Caki2 (cell line): ENCODE measurements around the gene CLNK. TPM values are rescaled to one million over a fixed set of nuclear protein-coding genes. Genes with fewer than 3 reads are reported as not detected.

ENCODE experiments used
- DNase-seq: peaks from one replicate; pipeline ENCODE4 v3.0.0-alpha.2; 2015; ENCODE audit warnings: low read depth
- in situ Hi-C: cut with HindIII; loops from 2 replicates; pipeline ENCODE4 v1.10.0; 2016; ENCODE audit warnings: low sequenced_read_pairs, low pct_unique_long_range_greater_than_20kb, mixed read lengths
- total RNA-seq: library from RNA; depleted of rRNA; stranded (reverse); fragments of >200 nt; shearing (Covaris generic); gene quantifications from 2 replicates; pipeline ENCODE4 v1.2.3, GENCODE V29; 2014; ENCODE audit warnings: low replicate concordance; rRNA removed

Gene CLNK, protein sequence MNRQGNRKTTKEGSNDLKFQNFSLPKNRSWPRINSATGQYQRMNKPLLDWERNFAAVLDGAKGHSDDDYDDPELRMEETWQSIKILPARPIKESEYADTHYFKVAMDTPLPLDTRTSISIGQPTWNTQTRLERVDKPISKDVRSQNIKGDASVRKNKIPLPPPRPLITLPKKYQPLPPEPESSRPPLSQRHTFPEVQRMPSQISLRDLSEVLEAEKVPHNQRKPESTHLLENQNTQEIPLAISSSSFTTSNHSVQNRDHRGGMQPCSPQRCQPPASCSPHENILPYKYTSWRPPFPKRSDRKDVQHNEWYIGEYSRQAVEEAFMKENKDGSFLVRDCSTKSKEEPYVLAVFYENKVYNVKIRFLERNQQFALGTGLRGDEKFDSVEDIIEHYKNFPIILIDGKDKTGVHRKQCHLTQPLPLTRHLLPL
- total RNA-seq, result not detected in 2 replicates

DNA sequence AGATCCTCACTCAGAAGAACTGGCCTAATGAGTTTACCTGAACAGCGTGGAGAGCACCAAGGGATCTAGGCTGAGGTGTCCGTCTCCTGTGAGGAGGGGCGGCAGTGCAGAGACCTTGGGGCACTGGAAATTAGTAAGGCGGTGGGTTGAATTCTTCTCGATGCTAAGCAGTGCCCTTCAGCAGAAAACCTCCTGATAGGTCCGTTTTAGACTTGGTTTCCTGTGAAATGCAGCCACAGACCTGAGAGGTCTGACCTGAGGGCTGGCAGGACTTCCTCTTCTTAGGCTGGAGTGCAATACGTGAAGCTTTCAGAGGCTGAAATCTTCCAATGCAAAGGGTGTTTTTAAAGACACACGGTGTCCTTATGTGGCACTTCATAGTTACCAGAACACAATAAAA, at the start of gene CLNK:
Gene CLNK, minus strand, starts transcription at position 138 of the 400 bp plus-strand sequence. CDS start 16,899 bp downstream, outside the sequence.
- no peak for DNase-seq
- in situ Hi-C loops, result no loop called here

DNA sequence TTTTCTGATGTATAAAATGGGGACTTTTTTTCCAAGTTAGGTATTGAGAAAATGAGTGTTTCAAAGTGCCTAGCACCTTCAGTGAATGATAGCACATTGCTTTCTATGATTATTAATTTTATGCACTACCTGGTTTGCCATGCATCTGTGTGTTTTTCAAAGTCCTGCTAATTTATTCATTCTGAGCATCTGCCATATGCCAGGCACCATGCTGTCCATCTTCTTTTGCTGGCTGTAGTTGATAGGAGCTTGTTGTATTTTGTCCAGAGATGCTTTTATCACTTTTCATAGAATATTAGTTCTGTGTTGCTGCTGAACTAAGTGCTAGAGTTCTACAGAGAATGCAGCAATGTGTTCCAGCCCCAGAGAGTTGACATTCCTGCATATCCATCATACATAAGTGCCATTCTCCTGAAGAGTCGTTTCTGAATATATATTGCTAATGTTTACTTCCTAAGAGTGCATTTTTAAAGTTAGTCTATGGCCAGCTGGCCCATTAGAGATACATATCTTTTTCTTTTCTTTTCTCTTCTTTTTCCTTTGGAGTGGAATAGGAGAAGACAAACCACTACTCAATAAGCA, 49.0 kb upstream of the CLNK start:
- DNase-seq, result no peak
- in situ Hi-C loops, result no loop called here

DNA sequence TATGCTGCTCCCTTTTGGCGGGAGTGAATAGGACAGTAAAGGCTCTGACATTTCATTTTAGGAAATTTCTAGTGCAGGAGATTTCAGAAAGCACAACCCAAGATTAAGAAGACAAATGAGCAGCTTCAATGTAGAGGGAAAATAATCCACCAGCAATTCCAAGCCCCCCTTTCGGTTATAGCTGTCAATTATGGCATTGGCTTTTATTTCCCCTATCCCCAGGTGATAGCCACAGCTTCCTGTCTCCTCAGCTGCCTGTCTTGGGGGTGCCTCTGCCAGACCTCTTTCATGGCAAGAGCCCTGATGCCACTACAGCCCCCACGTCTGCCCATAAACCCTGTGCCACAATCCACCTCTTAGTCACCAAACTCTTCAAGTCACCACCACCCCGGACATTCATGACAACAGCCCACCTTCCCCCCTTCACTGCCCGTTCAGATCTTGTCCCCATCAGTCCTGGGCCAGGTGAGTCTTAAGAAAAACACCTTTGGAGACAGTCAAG, 48.4 kb upstream of the CLNK start:
- in situ Hi-C loops, result no loop called here
- no peak for DNase-seq

DNA sequence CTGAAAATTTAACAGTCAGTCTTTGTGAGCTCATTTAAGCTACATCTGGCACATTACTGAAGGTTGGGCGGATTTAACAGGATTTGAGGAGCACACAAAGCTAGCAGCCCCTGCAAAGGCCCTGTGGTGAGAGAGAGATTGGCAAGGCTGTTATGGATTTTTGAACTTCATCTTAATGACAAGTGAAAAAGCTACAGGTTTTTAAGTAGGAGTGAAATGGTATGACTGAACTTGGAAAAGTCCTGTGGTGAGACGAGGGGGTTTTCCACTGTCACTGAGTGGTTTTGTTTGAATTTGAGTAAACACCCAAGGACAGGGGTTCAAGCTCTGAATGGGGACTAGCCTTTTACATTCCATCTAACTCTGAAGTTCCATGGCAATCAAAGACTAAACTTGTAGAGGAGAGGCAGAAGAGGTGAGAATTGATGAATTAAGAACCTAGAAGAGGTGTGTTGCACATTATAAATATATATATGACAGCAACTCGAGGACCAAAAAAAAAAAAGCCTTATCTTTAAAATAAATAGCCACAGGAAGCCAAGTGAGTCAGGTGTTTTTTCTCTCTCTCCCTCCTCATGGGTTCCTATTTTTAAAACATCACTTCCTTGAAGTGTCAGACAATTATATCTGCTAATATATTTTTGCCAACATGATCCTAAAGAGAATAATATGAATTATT, 47.8 kb upstream of the CLNK start:
- in situ Hi-C loops, result no loop called here
- DNase-seq, result no peak

DNA sequence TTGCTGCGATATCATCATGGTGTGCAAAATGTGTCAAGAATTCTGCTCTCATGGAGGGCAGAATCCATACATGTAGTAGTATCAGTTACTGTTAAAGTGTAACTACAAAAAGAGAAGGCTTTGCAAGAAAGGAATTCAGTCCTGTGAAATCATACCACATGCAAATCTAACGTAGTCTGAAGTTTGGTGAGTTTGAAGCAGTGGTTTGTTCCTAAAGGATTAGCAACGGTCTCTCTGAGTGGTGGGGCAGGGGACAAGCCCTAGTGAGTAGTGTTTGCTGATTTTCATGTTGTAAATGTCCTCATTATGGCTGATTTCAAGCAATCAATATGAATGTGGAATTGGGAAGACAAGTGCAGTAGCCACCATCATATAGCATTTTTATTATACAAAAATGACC, 47.1 kb upstream of the CLNK start:
- DNase-seq, result no peak
- in situ Hi-C loops, result no loop called here

DNA sequence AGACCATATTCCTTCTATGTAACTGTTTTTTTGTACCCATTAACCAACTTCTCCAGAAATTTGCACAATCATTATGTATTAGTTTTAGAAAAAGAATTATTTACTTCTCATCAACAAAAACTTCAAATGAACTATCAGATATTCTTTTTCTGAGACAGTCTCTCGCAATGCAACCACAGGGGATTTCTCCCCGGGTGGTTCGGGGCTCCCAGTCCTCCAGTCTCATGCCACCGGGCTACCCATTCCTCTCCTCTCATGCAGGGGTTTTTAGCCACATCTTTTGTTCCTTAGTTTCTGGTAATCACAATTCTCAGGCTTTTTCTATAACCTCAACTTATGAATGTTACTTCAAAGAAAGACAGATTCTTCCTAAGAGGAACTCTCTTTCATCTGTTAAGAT, 46.6 kb upstream of the CLNK start:
- in situ Hi-C loops, result no loop called here

DNA sequence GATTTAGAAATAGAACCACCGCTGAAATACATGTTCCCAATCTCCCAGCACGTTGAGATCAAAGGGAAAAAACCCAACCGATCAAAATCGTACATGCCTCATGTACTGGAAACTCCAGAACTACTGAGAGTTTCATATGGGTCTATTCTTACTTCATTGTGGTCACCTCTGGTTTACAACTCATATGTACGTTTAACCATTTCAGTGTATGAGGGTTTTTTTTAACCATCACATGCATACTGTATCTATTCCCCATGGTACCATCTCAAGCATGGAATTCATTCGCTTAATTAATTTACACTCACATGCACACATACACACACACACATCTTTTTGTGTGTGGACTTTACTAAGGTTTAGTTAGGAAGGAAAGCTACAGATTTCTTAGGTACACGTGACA, 46.0 kb upstream of the CLNK start:
- in situ Hi-C loops, result no loop called here

More for the DNA sequence above, 46.6 kb upstream of the CLNK start:
- DNase-seq, result no peak

DNA sequence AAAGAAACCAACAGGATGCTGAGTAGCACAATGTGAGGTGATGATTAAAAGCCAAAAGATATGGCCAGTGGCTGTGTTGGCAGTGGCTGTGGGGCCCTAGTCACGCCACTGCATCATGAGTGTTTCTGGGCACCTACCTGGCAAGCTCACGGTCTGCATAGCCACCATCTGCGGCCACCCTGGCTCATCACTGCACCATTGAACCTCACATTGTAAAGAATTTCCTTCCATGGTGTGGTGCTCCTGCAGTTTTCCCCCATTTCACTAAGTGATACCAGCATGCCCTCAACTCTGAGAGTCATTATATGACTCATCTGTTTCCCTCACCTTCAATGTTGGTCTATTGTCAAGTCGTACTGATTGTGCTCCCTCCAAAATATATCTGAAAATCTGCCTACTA, 45.5 kb upstream of the CLNK start:
- in situ Hi-C loops, result no loop called here
- DNase-seq, result no peak

More for the DNA sequence above, 46.0 kb upstream of the CLNK start:
- no peak for DNase-seq

DNA sequence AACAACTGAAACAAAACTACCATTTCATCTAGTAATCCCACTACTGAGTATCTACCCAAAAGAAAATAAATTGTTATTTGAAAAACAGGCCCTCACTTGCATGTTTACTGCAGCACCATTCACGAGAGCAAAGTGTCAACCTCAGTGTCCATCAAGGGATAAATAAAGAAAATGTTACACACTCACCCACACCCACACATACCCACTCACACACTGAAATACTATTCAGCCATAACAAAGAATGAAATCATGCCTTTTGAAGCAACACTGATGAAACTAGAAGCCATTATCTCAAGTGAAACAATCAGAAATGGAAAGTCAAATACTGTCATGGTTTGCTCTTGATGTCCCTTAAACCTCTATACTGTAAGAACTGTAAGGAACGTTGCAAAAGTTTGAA, 44.8 kb upstream of the CLNK start:
- in situ Hi-C loops, result no loop called here
- no peak for DNase-seq

DNA sequence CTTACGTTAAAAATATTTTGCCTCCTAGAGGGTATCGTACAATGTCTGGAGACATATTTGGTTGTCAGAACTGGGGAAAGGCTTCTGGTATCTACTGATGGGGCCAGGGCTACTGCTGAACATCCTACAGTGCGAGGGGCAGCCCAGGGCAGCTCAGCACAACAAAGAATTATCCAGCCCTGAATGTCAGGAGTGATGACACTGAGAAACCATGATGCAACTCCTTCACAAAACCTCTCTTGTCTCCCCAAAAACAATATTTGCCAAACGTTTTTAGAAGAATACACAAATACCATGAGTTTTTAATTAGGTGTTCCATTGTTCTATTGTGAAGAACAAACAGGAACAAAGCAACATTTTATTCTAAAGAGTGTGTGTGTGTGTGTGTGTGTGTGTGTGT, 43.4 kb upstream of the CLNK start:
- no peak for DNase-seq
- in situ Hi-C loops, result no loop called here

DNA sequence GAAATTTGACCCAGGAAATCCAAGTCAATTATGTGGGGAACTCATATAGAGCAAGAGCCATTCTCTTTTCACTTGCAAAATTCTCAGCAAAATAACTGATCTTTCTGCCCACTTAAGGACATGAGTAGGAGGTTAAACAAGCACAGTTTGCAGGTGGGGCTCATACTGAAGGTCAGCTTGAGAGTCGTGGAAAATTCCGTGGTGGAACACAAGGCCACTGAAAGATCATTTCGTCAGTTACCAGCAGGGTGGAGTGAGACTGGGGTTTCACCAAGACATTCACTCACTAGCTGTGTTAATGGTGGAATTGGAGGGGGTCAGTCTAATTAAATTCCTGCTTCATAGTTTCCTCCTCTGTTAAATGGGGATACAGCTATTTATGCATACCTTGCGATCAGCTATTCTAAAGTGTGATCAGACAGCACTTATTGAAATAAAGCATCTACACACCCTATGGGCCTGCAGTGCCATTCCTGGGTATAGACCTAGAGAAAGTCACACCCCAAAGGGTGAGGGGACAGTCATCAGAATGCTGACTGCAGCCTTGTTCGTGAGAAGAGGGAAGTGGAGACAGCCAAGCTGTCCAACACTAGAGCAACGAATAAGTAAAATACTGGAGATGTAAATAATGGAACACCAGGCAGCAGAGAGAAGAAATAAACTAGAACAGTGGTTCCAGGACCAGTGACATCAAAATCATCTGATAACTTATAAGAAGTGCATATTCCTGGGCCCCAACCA, 42.7 kb upstream of the CLNK start:
- no peak for DNase-seq
- in situ Hi-C loops, result no loop called here

DNA sequence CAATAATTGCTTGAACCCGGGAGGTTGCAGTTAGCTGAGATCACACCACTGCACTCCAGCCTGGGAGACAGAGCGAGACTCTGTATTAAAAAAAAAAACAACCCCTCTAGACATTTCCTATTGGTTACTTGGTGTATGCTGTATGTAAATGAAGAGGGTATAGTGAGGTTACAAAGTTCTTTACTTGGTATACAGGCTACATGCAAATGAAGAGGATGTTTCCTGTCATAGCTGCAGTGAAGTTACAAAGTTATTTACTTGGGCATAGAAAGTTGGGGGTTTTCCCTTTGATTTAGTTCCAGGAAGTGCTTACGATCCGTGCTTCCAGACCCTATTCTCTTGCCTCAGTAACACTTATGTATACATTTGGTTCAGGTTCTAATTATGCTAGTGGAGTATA, 38.4 kb upstream of the CLNK start:
- DNase-seq, result no peak
- in situ Hi-C loops, result no loop called here

DNA sequence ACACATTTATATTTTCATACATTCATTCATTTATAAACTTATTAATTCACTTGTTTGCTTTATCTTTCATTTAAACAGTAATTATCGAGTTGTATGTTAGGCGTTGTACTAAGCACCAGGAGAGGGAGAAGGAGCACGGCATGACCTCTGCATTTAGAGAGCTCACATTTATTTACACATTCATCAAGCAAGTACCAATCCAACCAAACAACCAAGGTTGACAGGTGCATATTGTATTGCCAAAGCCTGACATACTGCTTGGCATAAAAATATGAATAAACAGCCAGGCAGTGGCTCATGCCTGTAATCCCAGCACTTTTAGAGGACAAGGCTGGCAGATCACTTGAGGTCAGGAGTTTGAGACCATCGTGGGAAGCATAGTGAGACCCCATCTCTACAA, 37.0 kb upstream of the CLNK start:
- in situ Hi-C loops, result no loop called here
- no peak for DNase-seq

DNA sequence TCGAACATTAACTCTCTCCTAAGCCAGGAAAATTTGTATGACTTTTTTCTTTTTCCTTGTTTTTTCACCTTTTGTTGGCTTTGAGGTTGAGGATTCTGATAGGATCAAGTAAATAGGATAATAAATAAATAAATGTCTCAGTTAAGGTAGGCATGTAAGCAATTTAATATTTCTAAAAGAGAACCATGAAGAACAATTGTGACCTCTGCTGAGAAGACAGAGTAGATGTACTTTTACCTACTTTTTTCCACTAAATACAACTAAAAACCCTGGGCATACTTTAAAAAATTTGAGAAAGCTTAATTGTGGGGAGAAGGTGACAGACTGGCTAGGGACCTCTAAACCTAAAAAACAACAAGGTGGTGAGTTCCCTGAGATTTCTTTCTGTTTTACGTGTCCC, 31.6 kb upstream of the CLNK start:
- in situ Hi-C loops, result no loop called here
- no peak for DNase-seq

DNA sequence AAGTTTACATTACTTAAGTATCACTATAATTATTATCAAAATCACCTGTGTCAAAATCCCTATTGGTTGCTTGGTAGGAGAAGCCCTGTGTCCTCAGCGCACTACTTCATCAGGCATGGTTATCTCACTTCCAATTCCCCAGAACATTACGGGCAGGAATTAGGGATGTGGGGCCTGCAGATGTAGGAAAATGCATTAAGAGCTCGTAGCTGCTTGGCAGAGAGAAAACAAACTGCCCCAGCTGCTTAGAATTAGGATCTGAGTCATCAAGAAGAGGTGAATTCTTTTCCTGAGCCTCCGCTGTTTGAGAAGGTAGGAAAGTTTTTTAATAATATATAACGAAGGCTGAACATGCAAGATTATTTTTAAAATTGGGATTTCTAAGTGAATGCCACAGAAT, 31.1 kb upstream of the CLNK start:
- DNase-seq, result no peak
- in situ Hi-C loops, result no loop called here

DNA sequence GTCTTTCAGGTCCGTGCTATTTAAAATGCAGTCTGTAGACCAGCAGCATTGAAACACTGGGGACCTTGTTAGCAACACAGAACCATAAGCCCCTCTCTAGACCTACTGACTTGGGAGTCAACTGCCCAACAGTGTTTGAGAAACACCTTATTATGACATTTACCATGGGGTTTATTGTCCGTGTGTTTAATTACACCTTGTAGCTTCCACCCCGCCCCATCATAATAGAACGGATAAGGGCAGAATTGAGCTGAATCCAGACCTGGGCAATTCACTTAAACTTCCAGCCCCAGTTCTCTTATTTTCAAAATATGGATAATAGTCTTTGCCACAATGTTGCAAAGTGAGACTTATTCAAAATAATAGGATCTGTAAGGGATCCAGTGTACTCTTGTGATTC, 30.6 kb upstream of the CLNK start:
- DNase-seq, result no peak
- in situ Hi-C loops, result no loop called here

DNA sequence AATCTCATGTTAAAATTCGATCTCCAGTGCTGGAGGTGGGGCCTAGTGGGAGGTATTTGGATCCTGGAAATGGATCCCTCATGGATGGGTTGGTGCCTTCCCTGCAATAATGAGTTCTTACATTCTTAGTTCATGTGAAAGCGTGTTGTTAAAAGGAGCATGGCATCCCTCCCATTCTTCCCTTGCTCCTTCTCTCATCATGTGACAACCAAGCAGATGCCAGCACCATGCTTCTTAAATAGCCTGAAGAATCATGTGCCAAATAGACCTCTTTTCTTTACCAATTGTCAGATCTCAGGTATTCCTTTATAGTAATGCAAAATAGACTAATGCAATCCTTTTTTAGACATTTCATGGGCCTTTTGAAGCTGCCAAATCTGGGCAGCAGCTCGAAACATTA, 29.0 kb upstream of the CLNK start:
- in situ Hi-C loops, result no loop called here
- DNase-seq, result no peak

DNA sequence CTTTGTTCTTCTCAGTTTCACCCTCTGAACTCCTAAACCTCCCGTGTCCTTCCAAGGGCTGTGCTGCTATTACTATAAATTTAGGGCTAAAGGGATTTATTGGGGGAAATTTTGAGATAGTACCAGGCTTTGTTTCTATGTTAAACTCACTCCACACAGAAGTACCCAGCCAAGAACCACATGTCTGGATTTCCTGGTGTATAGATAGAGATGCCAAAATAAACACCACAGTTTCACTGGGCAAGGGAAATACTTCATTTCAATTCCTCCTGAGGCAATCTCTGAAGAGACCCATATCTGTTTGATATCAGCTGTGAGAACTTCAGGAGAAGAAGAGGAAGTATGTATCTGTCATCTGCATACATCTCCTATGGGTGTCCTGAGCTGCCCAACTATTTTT, 21.7 kb upstream of the CLNK start:
- in situ Hi-C loops, result no loop called here
- no peak for DNase-seq

DNA sequence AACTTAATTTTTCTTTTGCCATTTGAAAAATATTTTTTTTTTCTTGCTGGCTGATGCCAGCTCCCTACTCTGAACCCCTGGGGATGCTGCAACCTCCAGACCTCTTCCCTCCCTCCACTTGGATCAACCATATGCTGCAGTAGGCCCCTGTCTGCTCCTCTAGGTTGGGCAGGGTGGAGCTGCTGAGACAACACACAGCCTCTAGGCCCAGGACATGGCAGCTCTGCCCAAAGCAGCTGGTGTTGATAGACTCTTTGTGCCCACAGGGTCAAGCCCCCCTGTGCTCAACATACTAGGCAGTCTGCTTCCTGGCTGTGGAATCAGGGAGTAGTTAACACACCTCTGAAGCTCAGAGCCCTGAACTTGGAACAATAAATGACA, 19.9 kb upstream of the CLNK start:
- in situ Hi-C loops, result no loop called here
- no peak for DNase-seq
